NT2/D1 (cell line): ENCODE results near the gene NEK9.

Experiments used
- SUZ12 ChIP-seq: IDR thresholded peaks from 2 replicates; pipeline ENCODE4 v1.6.1; 2011; ENCODE audit not compliant: insufficient read length, insufficient read depth; ENCODE audit errors: extremely low read depth
- YY1 ChIP-seq: IDR thresholded peaks from 2 replicates; pipeline ENCODE4 v1.6.1; 2011; ENCODE audit not compliant: insufficient read length, insufficient read depth

- TF ChIP-seq SUZ12: no peak
- no peak for TF ChIP-seq YY1
Measured at GRCh38 chr14:75142494-75142893, 15.6 kb upstream of the NEK9 start.
